HepG2 (cell line): Measurements from ENCODE around the gene TBC1D22A. TPM values are rescaled to one million over a fixed set of nuclear protein-coding genes. Genes with fewer than 3 reads are reported as not detected.

Experiments used
- ASH2L ChIP-seq: fragments of 300-600, 200-600 bp; sonication (generic); IDR thresholded peaks from 2 replicates; pipeline ENCODE4 v1.7.0; 2017; ENCODE audit warnings: low read depth, mild to moderate bottlenecking, moderate library complexity, mixed read lengths, low read length; ENCODE audit not compliant: insufficient read length
- MAZ ChIP-seq, 2 experiments: sonication (generic) in 1 of 2; formaldehyde crosslinking in 1 of 2; IDR thresholded peaks; 2 replicates each; pipeline versions ENCODE4 v1.5.0 to v1.6.1; 2012 to 2020; ENCODE audit warnings: low read depth in 2 of 2, mild to moderate bottlenecking in 2 of 2, borderline replicate concordance in 1 of 2, improper control_type of control experiment in 1 of 2, low read length in 1 of 2, missing genetic modification reagents in 1 of 2, moderate library complexity in 1 of 2
- SETDB1 ChIP-seq: sonication (generic); formaldehyde crosslinking; IDR thresholded peaks from 2 replicates; pipeline ENCODE4 v1.5.1; 2020; ENCODE audit warnings: missing genetic modification reagents, mild to moderate bottlenecking, borderline replicate concordance
- TMF1 ChIP-seq: sonication (generic); formaldehyde crosslinking; IDR thresholded peaks from 2 replicates; pipeline ENCODE4 v1.8.1; 2022; ENCODE audit warnings: low read depth, missing genetic modification reagents
- ZKSCAN1 ChIP-seq: fragments of 150-350 bp; IDR thresholded peaks from 2 replicates; pipeline ENCODE4 v1.6.1; 2014; ENCODE audit warnings: low read length
- ZNF331 ChIP-seq: sonication (generic); formaldehyde crosslinking; IDR thresholded peaks from 2 replicates; pipeline ENCODE4 v1.4.0; 2020; ENCODE audit warnings: missing genetic modification reagents
- ZNF33A ChIP-seq: sonication (generic); formaldehyde crosslinking; IDR thresholded peaks from 2 replicates; pipeline ENCODE4 v1.5.1; 2020; ENCODE audit warnings: missing genetic modification reagents, mild to moderate bottlenecking, moderate library complexity, borderline replicate concordance
- ZNF430 ChIP-seq: sonication (generic); formaldehyde crosslinking; IDR thresholded peaks from 2 replicates; pipeline ENCODE4 v1.9.0; 2021; ENCODE audit warnings: mild to moderate bottlenecking, missing genetic modification reagents
- ZNF547 ChIP-seq: sonication (generic); formaldehyde crosslinking; IDR thresholded peaks from 2 replicates; pipeline ENCODE4 v1.5.1; 2020; ENCODE audit warnings: mild to moderate bottlenecking, missing genetic modification reagents
- ZNF629 ChIP-seq: sonication (generic); formaldehyde crosslinking; conservative IDR thresholded peaks from 2 replicates; pipeline ENCODE4 v1.5.0; 2020; ENCODE audit warnings: missing genetic modification reagents
- ZNF672 ChIP-seq: sonication (generic); formaldehyde crosslinking; IDR thresholded peaks from 2 replicates; pipeline ENCODE4 v1.8.1; 2022; ENCODE audit warnings: missing genetic modification reagents
- ZSCAN29 ChIP-seq: sonication (generic); formaldehyde crosslinking; conservative IDR thresholded peaks from 2 replicates; pipeline ENCODE4 v1.4.0; 2020; ENCODE audit warnings: mild to moderate bottlenecking, missing genetic modification reagents
- polyA plus RNA-seq, 8 experiments: library from polyadenylated mRNA; depleted of rRNA in 3 of 8; stranded (reverse) in 7 of 8; unstranded in 1 of 8; fragments of >200 nt; fragmentation: Illumina TruSeq in 4 of 8; extraction: Trizol in 4 of 8; gene quantifications; 2 replicates each; pipeline versions ENCODE4 v1.2.1 to v1.2.3, GENCODE V29; 2011 to 2016; ENCODE audit warnings: low read depth in 4 of 8, missing spikeins in 1 of 8, mixed read lengths in 1 of 8; ENCODE audit not compliant: insufficient read depth in 1 of 8
- total RNA-seq, 5 experiments: library from RNA; depleted of rRNA; stranded (reverse); fragments of >200 nt; fragmentation: Illumina TruSeq; extraction: Trizol; gene quantifications; 2 replicates each; pipeline ENCODE4 v1.2.3, GENCODE V29; 2016; ENCODE audit warnings: low read depth in 1 of 5
- TF ChIP-seq, protein P1 (sequence below): sonication (generic); formaldehyde crosslinking; IDR thresholded peaks from 2 replicates; pipeline ENCODE4 v1.8.0; 2022; ENCODE audit warnings: low read depth, missing genetic modification reagents

TBC1D22A gene
- total and polyA plus RNA-seq, 2 of the 13 experiments (the other 11 are each of a cell fraction or from before 2014, with no cell fraction given), result 17.3 to 18.0 TPM

- TF ChIP-seq ZNF547 (CRISPR knock-in tag) (no peak), SETDB1 (CRISPR knock-in tag) (no peak), ZNF430 (CRISPR knock-in tag) (no peak), ZNF629 (CRISPR knock-in tag) (no peak), MAZ (IDR thresholded peaks at IDR 0.05; ENCODE audit: borderline replicate concordance, low read depth, low read length) (no peak), MAZ (CRISPR knock-in tag; IDR thresholded peaks at IDR 0.05; ENCODE audit: low read depth) (peak; percentile 12; the same call in 1 of the 2 replicates), ZSCAN29 (CRISPR knock-in tag) (no peak), TMF1 (peak; percentile 71; the same call in 1 of the 2 replicates), ZKSCAN1 (no peak), ZNF331 (CRISPR knock-in tag) (no peak), ZNF33A (CRISPR knock-in tag) (no peak), ZNF672 (CRISPR knock-in tag) (no peak), ASH2L (peak; percentile 65)
- TF ChIP-seq, protein P1, sequence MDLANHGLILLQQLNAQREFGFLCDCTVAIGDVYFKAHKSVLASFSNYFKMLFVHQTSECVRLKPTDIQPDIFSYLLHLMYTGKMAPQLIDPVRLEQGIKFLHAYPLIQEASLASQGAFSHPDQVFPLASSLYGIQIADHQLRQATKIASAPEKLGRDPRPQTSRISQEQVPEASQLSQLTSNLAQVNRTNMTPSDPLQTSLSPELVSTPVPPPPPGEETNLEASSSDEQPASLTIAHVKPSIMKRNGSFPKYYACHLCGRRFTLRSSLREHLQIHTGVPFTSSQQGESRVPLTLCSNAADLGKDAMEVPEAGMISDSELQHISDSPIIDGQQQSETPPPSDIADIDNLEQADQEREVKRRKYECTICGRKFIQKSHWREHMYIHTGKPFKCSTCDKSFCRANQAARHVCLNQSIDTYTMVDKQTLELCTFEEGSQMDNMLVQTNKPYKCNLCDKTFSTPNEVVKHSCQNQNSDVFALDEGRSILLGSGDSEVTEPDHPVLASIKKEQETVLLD (CRISPR knock-in tag), result no peak; the same call in 1 of the 2 replicates
Measured at GRCh38 chr22:46737976-46738646, 24.3 kb upstream of the TBC1D22A start, which contains the start of gene CERK (continued).
